ENCODE measurements around the gene TCF12. TPM values are rescaled to one million over a fixed set of nuclear protein-coding genes. Genes with fewer than 3 reads are reported as not detected.
A peak's percentile ranks its signal among the peaks of the same experiment; 100 is the strongest.

TCF12 gene
- total RNA-seq, 2 donors from 2014 or later: 71.5 to 77.0 TPM

GRCh38 chr15:57027596-57027995, 109.2 kb downstream of the TCF12 start:
- H3K9me3 ChIP-seq (ENCODE audit: control insufficient read depth, low read length, poor library complexity, severe bottlenecking): no peaks in the 10 kb centered on the region
- Mint-ChIP-seq H3K36me3 (ENCODE audit: low read depth) (no peaks in the 10 kb centered on the region), H3K27me3 (no peaks in the 10 kb centered on the region), H3K4me1 (peaks cover 29% of the 10 kb centered on the region), H3K27ac (no peak overlapping the region), H3K4me3 (no peak overlapping the region)
- ATAC-seq (no peak), DNase-seq (no peak)

GRCh38 chr15:57028176-57028575, 109.7 kb downstream of the TCF12 start:
- Mint-ChIP-seq H3K4me3 (no peak overlapping the region), H3K27me3 (no peaks in the 10 kb centered on the region), H3K4me1 (peaks cover 28% of the 10 kb centered on the region), H3K36me3 (ENCODE audit: low read depth) (no peaks in the 10 kb centered on the region), H3K27ac (no peak overlapping the region)
- H3K9me3 ChIP-seq (ENCODE audit: control insufficient read depth, low read length, poor library complexity, severe bottlenecking): no peaks in the 10 kb centered on the region
- no peak for DNase-seq
- no peak for ATAC-seq

- Mint-ChIP-seq H3K27me3 (no peaks in the 10 kb centered on the region), H3K4me3 (no peak overlapping the region), H3K36me3 (ENCODE audit: low read depth) (no peaks in the 10 kb centered on the region), H3K4me1 (peaks cover 26% of the 10 kb centered on the region), H3K27ac (no peak overlapping the region)
- no peaks in the 10 kb centered on the region for H3K9me3 ChIP-seq (ENCODE audit: control insufficient read depth, low read length, poor library complexity, severe bottlenecking)
- DNase-seq (no peak), ATAC-seq (no peak)
These were observed 111.6 kb downstream of the TCF12 start for GRCh38 chr15:57030011-57030410.

- no peak for ATAC-seq
- peaks cover 24% of the 10 kb centered on the region for H3K4me1 Mint-ChIP-seq
- no peaks in the 10 kb centered on the region for H3K9me3 ChIP-seq (ENCODE audit: control insufficient read depth, low read length, poor library complexity, severe bottlenecking)
- DNase-seq: no peak
- H3K36me3 Mint-ChIP-seq (ENCODE audit: low read depth): no peaks in the 10 kb centered on the region
- no peak overlapping the region for H3K4me3 Mint-ChIP-seq
- H3K27me3 Mint-ChIP-seq: no peaks in the 10 kb centered on the region
- no peak overlapping the region for H3K27ac Mint-ChIP-seq
These were observed 112.6 kb downstream of the TCF12 start for GRCh38 chr15:57031082-57031481.

GRCh38 chr15:57031605-57032004, 113.2 kb downstream of the TCF12 start:
- H3K27me3 Mint-ChIP-seq: no peaks in the 10 kb centered on the region
- DNase-seq: no peak

GRCh38 chr15:57032338-57032737, 113.9 kb downstream of the TCF12 start:
- Mint-ChIP-seq H3K4me1 (peaks cover 35% of the 10 kb centered on the region), H3K27me3 (no peaks in the 10 kb centered on the region), H3K36me3 (ENCODE audit: low read depth) (no peaks in the 10 kb centered on the region), H3K4me3 (no peak overlapping the region), H3K27ac (no peak overlapping the region)
- ATAC-seq: no peak
- DNase-seq: no peak
- no peaks in the 10 kb centered on the region for H3K9me3 ChIP-seq (ENCODE audit: control insufficient read depth, low read length, poor library complexity, severe bottlenecking)

More at GRCh38 chr15:57031605-57032004, 113.2 kb downstream of the TCF12 start:
- ATAC-seq: no peak
- H3K9me3 ChIP-seq (ENCODE audit: control insufficient read depth, low read length, poor library complexity, severe bottlenecking): no peaks in the 10 kb centered on the region
- Mint-ChIP-seq H3K27ac (no peak overlapping the region), H3K4me3 (no peak overlapping the region), H3K36me3 (ENCODE audit: low read depth) (no peaks in the 10 kb centered on the region), H3K4me1 (peaks cover 28% of the 10 kb centered on the region)

GRCh38 chr15:57033715-57034439, 115.4 kb downstream of the TCF12 start:
- H3K9me3 ChIP-seq (ENCODE audit: control insufficient read depth, low read length, poor library complexity, severe bottlenecking): no peaks in the 10 kb centered on the region
- no peak overlapping the region for H3K4me3 Mint-ChIP-seq
- no peak for ATAC-seq
- no peak overlapping the region for H3K27ac Mint-ChIP-seq
- no peaks in the 10 kb centered on the region for H3K36me3 Mint-ChIP-seq (ENCODE audit: low read depth)
- H3K4me1 Mint-ChIP-seq: peaks cover 39% of the 10 kb centered on the region
- DNase-seq: no peak
- H3K27me3 Mint-ChIP-seq: no peaks in the 10 kb centered on the region

GRCh38 chr15:57034613-57035012, 116.2 kb downstream of the TCF12 start:
- no peaks in the 10 kb centered on the region for H3K9me3 ChIP-seq (ENCODE audit: control insufficient read depth, low read length, poor library complexity, severe bottlenecking)
- Mint-ChIP-seq H3K27me3 (no peaks in the 10 kb centered on the region), H3K27ac (no peak overlapping the region), H3K4me1 (peaks cover 44% of the 10 kb centered on the region), H3K4me3 (no peak overlapping the region), H3K36me3 (ENCODE audit: low read depth) (no peaks in the 10 kb centered on the region)
- no peak for ATAC-seq
- DNase-seq: no peak

GRCh38 chr15:57035664-57036063, 117.2 kb downstream of the TCF12 start:
- H3K4me1 Mint-ChIP-seq: peaks cover 45% of the 10 kb centered on the region
- no peaks in the 10 kb centered on the region for H3K36me3 Mint-ChIP-seq (ENCODE audit: low read depth)
- ATAC-seq: no peak
- H3K27me3 Mint-ChIP-seq: no peaks in the 10 kb centered on the region
- no peaks in the 10 kb centered on the region for H3K9me3 ChIP-seq (ENCODE audit: control insufficient read depth, low read length, poor library complexity, severe bottlenecking)
- no peak overlapping the region for H3K4me3 Mint-ChIP-seq
- no peak for DNase-seq
- H3K27ac Mint-ChIP-seq: no peak overlapping the region

- ATAC-seq (no peak), DNase-seq (no peak)
- H3K9me3 ChIP-seq (ENCODE audit: control insufficient read depth, low read length, poor library complexity, severe bottlenecking): no peaks in the 10 kb centered on the region
- Mint-ChIP-seq H3K4me3 (no peak overlapping the region), H3K27me3 (no peaks in the 10 kb centered on the region), H3K27ac (no peak overlapping the region), H3K36me3 (ENCODE audit: low read depth) (no peaks in the 10 kb centered on the region), H3K4me1 (peaks cover 44% of the 10 kb centered on the region)
These were observed 117.9 kb downstream of the TCF12 start for GRCh38 chr15:57036352-57036751.

GRCh38 chr15:57037548-57037947, 119.1 kb downstream of the TCF12 start:
- Mint-ChIP-seq H3K36me3 (ENCODE audit: low read depth) (no peaks in the 10 kb centered on the region), H3K27me3 (no peaks in the 10 kb centered on the region), H3K4me3 (peak overlapping the region; percentile 21), H3K4me1 (peaks cover 46% of the 10 kb centered on the region), H3K27ac (peak overlapping the region; percentile 67)
- ATAC-seq (no peak), DNase-seq (no peak)
- no peaks in the 10 kb centered on the region for H3K9me3 ChIP-seq (ENCODE audit: control insufficient read depth, low read length, poor library complexity, severe bottlenecking)

GRCh38 chr15:57038040-57038439, 119.6 kb downstream of the TCF12 start:
- H3K9me3 ChIP-seq (ENCODE audit: control insufficient read depth, low read length, poor library complexity, severe bottlenecking): no peaks in the 10 kb centered on the region
- Mint-ChIP-seq H3K27me3 (no peaks in the 10 kb centered on the region), H3K4me1 (peaks cover 44% of the 10 kb centered on the region), H3K27ac (peak overlapping the region; percentile 67), H3K4me3 (no peak overlapping the region), H3K36me3 (ENCODE audit: low read depth) (no peaks in the 10 kb centered on the region)
- no peak for ATAC-seq
- no peak for DNase-seq

- no peaks in the 10 kb centered on the region for H3K9me3 ChIP-seq (ENCODE audit: control insufficient read depth, low read length, poor library complexity, severe bottlenecking)
- ATAC-seq (no peak), DNase-seq (no peak)
- no peak overlapping the region for H3K27ac Mint-ChIP-seq
- peaks cover 45% of the 10 kb centered on the region for H3K4me1 Mint-ChIP-seq
- no peaks in the 10 kb centered on the region for H3K36me3 Mint-ChIP-seq (ENCODE audit: low read depth)
- H3K4me3 Mint-ChIP-seq: no peak overlapping the region
- no peaks in the 10 kb centered on the region for H3K27me3 Mint-ChIP-seq
These were observed 120.1 kb downstream of the TCF12 start for GRCh38 chr15:57038496-57038895.

- Mint-ChIP-seq H3K27me3 (no peaks in the 10 kb centered on the region), H3K36me3 (ENCODE audit: low read depth) (no peaks in the 10 kb centered on the region), H3K4me1 (peaks cover 45% of the 10 kb centered on the region), H3K4me3 (no peak overlapping the region), H3K27ac (no peak overlapping the region)
- H3K9me3 ChIP-seq (ENCODE audit: control insufficient read depth, low read length, poor library complexity, severe bottlenecking): no peaks in the 10 kb centered on the region
- ATAC-seq: no peak
- no peak for DNase-seq
These were observed 123.0 kb downstream of the TCF12 start for GRCh38 chr15:57041416-57041815.
